Epidermal melanocyte (primary cell): ENCODE results near the gene TMEM247.
"Not testable (repeated sequence)": the region's sequence is repeated elsewhere in the genome, so short reads cannot be mapped to it uniquely, and the experiment has no call there.

Experiments
- DNase-seq: peaks from one replicate; pipeline ENCODE4 v3.0.0; 2011; ENCODE audit warnings: low spot score; ENCODE audit not compliant: insufficient read length

The TMEM247 gene

DNA sequence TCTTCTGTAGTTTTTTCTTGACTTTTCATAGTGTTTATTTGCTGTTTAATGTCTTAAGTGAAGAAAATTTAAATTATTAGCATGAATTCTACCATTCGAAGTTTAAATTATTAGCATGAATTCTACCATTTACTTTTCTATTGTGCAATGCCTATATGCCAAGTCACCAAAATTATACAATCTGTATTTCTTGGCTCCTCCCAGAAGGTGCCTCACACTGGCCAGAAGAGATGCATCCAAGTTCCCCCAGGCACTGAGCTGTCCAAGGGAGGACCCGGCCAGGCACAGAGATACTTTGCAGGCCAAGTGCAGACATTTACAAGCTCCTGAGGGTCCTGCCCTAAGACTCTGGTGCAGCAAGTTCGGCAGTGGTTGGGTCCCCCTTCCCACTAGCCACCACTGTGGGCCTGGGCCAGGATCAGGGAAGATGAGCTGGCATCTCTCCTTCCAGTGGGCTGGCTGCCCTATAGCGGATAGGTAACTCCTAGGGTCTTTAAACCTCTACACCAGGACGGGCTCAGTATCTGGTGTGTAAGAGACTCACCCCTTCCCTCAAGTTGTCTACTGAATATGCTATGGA, 31.3 kb downstream of the TMEM247 start:
- DNase-seq, result no peak

DNA sequence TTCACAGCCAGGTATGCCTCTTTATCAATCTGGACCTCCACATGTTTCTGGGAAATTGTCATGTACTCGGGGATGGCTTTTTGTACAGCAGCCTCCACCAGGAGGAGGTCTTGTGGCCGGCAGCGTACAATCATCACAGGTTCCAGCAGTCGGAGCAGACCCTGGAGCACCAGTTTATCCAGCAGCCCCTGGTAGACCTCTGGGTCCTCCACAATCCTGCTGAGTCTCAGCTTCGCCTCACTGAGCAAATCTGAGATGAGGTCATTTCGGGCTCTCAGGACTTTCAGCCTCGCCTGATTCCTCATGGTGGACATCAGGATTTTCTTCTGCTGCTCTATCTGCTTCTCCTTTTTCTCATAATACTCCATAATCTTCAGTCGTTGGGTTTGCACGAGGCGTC, 32.8 kb downstream of the TMEM247 start:
- no peak for DNase-seq

DNA sequence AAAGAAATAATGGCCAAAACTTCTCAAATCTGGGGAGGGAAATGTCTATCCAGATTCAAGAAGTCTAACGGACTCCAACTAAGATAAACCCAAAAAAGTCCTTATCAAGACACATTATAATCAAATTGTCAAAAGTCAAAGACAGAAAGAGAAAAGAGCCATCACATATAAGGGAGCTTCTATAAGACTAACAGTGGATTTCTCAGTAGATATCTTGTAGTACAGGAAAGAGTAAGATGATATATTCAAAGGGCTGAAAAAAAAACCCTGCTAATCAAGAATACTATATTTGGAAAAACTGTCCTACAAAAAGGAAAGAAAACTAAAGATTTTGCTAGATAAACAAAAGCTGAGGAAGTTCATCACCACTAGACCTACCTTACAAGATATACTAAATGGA, 35.4 kb downstream of the TMEM247 start:
- DNase-seq, result no peak

DNA sequence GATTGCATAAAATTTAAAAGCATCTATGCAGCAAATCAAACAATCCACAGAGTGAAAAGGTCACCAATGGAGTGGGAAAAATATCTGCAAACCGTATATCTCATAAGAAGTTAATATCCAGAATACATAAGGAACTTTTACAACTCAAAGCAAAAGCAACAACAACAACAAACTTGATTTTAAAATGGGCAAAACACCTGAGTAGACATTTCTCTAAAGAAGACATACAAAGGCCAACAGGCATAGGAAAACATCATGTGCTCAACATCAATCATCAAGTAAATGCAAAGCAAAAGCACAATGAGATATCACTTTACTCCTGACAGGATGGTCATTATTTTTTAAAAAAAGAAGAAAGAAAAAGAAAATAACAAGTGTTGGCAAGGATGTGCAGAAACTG, 38.1 kb downstream of the TMEM247 start:
- no peak for DNase-seq

DNA sequence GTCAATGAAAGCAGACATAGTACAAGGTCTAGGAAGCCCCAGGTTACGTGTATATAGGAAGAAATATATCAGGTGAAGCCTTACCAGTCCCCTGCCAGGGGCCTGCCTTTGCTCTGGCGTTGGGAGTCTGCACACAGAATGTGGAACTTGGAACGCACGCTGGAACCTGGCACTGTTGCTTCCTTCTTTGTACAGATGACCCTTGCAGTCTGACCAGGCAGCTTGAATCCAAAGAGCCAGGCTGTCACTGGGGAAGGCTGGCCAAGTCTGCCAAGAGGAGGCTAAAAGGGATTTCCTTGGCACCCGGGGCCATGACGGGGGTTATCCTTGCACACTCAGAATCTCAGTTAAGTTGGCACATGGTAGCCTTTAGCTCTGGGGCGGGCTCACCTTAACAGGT, 39.5 kb downstream of the TMEM247 start:
- DNase-seq, result no peak

DNA sequence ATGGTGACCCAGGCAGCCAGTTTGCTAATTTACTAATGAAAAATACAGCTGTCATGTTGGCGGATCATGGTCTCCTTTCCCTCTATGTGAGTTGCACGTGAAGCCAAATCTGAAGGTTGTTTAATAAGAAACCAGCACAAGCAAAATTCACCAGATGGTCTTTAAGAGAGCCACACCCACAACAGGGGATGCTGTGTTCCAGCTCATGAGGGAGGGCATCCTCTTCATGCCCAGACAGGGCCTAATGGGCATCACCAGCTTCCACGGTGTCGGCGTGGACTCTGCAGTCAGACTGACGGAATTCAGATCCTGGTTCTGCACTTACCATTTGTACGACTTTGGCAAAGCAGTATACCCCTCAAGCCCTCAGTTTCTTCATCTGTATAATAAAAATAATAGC, 39.9 kb downstream of the TMEM247 start:
- no peak for DNase-seq

DNA sequence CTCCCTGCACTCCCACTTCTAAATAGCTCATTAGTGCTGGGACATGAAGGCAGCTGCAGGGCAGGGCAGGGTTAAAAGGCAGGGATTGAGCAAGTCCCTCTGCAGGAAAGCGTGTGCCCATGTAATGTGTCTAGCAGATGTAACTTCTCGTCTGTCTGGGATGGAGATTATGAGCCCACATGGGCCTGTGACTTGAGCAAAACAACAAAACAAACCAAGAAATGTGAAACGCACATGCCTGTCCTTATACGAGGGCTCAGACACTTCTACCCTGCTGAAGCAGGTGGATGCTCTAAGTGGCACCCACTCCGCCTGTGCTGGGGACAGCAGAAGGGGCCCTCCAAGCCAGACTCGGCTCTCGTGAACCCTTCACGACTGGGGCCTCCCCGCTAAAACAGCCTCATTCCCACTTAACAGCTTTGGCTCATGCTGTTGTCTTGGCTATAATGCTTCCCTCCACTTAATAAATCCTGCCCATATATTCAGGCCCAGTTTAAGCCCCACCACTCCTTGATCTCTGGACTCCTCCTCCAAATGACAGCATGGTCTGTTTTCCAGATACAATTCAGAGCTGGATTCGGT, 40.9 kb downstream of the TMEM247 start:
- DNase-seq, result no peak

DNA sequence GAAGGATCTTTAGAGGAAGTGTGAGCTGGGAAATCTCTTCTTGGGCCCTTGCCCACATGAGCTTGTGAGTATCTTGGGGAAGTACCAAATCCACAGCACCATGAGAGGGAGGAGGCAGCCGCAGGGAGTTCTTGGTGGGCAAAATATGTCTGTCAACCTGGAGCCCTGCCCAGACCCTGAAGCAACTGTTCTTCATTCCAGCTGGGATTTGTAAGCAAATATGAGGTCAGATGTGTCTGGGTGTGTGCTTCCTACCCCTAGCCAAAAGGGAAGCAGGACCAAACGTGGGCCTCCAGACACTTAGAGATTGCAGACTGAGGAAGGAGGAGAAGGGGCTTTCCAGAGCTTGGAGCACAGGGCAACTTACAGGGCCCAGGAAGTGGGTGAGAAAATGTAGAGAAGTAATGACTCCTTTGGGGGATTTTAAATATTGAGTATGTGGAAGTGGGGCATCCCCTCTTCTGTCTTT, 41.9 kb downstream of the TMEM247 start:
- no peak for DNase-seq

DNA sequence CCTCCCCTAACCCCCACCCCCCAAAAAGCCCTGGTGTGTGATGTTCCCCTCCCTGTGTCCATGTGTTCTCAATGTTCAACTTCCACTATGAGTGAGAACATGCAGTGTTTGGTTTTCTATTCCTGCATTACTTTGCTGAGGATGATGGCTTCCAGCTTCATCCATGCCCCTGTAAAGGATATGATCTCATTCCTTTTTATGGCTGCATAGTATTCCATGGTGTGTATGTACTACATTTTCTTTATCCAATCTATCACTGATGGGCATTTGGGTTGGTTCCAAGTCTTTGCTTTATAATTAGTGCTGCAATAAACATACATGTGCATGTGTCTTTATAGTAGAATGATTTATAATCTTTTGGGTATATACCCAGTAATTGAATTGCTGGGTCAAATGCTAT, 43.0 kb downstream of the TMEM247 start:
- DNase-seq, result not testable (repeated sequence)

DNA sequence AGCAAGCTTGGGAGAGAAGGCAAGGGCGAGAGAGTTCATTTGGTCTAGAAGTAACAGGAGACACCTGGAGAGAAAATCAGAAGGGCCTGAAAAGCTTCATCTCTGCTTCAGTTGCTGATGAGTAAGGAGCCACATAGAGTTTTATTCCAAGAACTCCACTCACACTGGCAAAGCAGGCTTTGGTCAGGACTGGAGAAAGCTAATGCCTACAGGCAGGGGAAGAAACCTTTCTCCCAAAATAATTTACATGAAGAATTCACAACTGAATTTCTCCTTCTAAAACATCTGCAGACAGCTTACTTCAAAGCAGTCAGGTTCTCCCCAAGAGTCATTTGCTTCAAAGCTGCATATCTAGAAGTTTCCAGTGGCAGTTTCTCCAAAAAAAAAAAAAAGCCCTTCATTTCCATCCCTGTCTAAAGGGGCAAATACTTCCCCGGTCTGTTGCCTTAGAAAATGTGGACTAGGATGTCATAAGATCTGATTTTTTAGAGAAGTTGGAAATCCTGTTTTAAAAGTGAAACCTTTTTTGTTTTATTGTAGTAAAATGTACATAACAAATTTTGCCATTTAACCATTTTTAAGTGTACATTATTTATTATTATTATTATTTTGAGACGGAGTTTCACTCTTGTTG, 46.3 kb downstream of the TMEM247 start:
- no peak for DNase-seq

DNA sequence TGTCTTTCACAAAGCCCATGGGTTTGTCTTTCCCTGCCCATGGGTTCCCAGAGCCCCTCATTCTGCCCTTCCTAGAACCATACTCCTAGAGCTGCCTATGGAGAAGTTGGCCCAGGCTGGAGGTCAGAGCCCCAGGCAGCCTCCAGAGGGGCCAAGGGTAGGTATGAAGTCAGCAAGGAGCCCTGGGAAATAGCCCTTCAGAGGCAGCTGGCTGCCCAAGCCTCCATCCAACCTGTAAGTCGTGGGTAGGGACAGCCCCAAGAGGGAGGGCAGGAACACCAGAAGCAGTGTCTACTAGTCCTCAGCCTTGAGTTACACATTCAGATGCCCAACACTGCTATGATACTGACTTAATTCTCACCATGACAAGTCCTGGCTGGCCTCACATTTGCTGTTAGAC, 49.5 kb downstream of the TMEM247 start:
- DNase-seq, result no peak

DNA sequence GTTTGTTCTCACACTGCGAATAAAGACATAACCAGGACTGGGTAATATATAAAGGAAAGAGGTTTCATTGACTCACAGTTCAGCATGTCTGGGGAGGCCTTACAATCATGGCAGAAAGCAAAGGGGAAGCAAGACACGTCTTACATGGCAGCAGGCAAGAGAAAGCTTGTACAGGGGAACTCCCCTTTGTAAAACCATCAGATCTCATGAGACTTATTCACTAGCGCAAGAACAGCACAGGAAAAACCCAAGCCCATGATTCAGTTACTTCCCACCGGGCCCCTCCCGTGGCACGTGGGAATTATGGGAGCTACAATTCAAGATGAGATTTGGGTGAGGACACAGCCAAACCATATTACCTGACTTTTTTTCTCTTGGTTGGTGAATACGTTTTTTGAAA, 51.3 kb downstream of the TMEM247 start:
- no peak for DNase-seq

DNA sequence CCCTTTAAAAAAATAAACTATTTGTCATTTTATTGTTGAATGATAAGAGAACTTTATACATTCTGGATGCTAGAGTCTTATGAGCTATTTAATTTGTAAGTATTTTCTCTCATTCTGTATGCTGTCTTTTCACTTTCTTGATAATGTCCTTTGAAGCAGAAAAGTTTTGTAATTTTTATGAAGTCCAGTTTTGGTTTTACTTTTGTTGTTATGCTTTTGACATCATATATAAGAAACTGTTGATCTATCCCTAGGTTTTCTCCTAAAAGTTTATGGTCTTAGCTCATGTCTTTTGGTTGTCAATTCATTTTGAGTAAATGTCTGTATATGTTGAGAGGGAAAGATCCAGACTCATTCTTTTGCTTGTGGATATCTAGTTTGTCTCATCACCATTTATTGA, 52.5 kb downstream of the TMEM247 start:
- DNase-seq, result no peak
